Measurements from ENCODE around the gene ICAM3. TPM values are rescaled to one million over a fixed set of nuclear protein-coding genes. Genes with fewer than 3 reads are reported as not detected.

The ICAM3 gene
- total RNA-seq, 1 experiment from 2014 or later = 46.9 TPM

GRCh38 chr19:10289836-10290356 is 49.5 kb downstream of the ICAM3 start, which contains the start of gene ICAM5:
Gene ICAM5, plus strand, starts transcription at chr19:10289952. Its CDS starts 92 bp downstream, at chr19:10290044.
- Histone ChIP-seq H3K27me3 (ENCODE audit: low read length) (peaks cover 19% of the 10 kb centered on the region; the same call in 1 of the 2 replicates), H2AFZ (ENCODE audit: low read length) (peak within 1 kb of the TSS; percentile 80), H3K4me3 (ENCODE audit: low read length) (peak within 1 kb of the TSS; percentile 69), H3K4me2 (ENCODE audit: low read length) (peak within 1 kb of the TSS; percentile 95), H3K4me1 (ENCODE audit: insufficient read depth, low read length) (peaks cover 29% of the 10 kb centered on the region), H4K20me1 (ENCODE audit: low read length) (no peaks in the 10 kb centered on the region), H3K79me2 (ENCODE audit: low read length) (no peaks in the 10 kb centered on the region), H3K9me2 (replicated peaks; ENCODE audit: low read length) (no peaks in the 10 kb centered on the region), H3K36me3 (ENCODE audit: low read depth, low read length) (0 out of 2 replicates have a peak, but pooled peaks cover 3% of the 10 kb centered on the region), H3F3A (ENCODE audit: low read length, unreplicated experiment) (no peaks in the 10 kb centered on the region), H3K27ac (ENCODE audit: low read length) (no peak within 1 kb of the TSS), H3K9ac (ENCODE audit: low read length) (no peak within 1 kb of the TSS), H3K9me3 (ENCODE audit: low read length) (no peaks in the 10 kb centered on the region)
- CTCF ChIA-PET = interaction anchor here (1.0 to 1.2 kb wide), 2 partner anchors 20 to 114 kb away, joined by 5 read pairs; no protein-coding TSS in a partner anchor
- POLR2A ChIA-PET (ENCODE audit: unreplicated experiment) = interaction anchor here (0.6 kb wide), 1 partner anchor 10 kb away, joined by 3 read pairs; no protein-coding TSS in a partner anchor
- ATAC-seq (peak; percentile 8), DNase-seq (peak; percentile 28)
- intact Hi-C loops (cut with micrococcal nuclease) = no loop called here
- BruUV-seq (replicated peaks) = no TSS peak
- TF ChIP-seq EZH2phosphoT487 (IDR thresholded peaks at IDR 0.05; ENCODE audit: borderline replicate concordance, low read length) (no peak), CTCF (conservative IDR thresholded peaks at IDR 0.05; ENCODE audit: low read depth, low read length) (no peak), EZH2 (IDR thresholded peaks at IDR 0.05; ENCODE audit: low read length, unreplicated experiment) (no peak)

GRCh38 chr19:10289167-10289835 is 50.1 kb downstream of the ICAM3 start:
- no TSS peak for BruUV-seq (replicated peaks)
- no peaks in the 10 kb centered on the region for H3F3A ChIP-seq (ENCODE audit: low read length, unreplicated experiment)
- H3K4me3 ChIP-seq (ENCODE audit: low read length) = peak overlapping the region; percentile 69
- TF ChIP-seq EZH2 (IDR thresholded peaks at IDR 0.05; ENCODE audit: low read length, unreplicated experiment) (no peak), CTCF (conservative IDR thresholded peaks at IDR 0.05; ENCODE audit: low read depth, low read length) (no peak), EZH2phosphoT487 (IDR thresholded peaks at IDR 0.05; ENCODE audit: borderline replicate concordance, low read length) (no peak)
- 0 out of 2 replicates have a peak, but pooled peaks cover 3% of the 10 kb centered on the region for H3K36me3 ChIP-seq (ENCODE audit: low read depth, low read length)
- DNase-seq (peak; percentile 45), ATAC-seq (peak; percentile 8)
- H3K4me1 ChIP-seq (ENCODE audit: insufficient read depth, low read length) = peaks cover 29% of the 10 kb centered on the region
- POLR2A ChIA-PET (ENCODE audit: unreplicated experiment) = interaction anchor here (0.6 kb wide), 1 partner anchor 10 kb away, joined by 3 read pairs; no protein-coding TSS in a partner anchor
- no peaks in the 10 kb centered on the region for H3K9me2 ChIP-seq (replicated peaks; ENCODE audit: low read length)
- H3K27me3 ChIP-seq (ENCODE audit: low read length) = peaks cover 19% of the 10 kb centered on the region; the same call in 1 of the 2 replicates
- peak overlapping the region; percentile 95 for H3K4me2 ChIP-seq (ENCODE audit: low read length)
- no peak overlapping the region for H3K27ac ChIP-seq (ENCODE audit: low read length)
- CTCF ChIA-PET = interaction anchor here (1.0 to 1.2 kb wide), 2 partner anchors 20 to 114 kb away, joined by 5 read pairs; no protein-coding TSS in a partner anchor
- no peak overlapping the region for H3K9ac ChIP-seq (ENCODE audit: low read length)
- H2AFZ ChIP-seq (ENCODE audit: low read length) = peak overlapping the region; percentile 80
- no peaks in the 10 kb centered on the region for H3K9me3 ChIP-seq (ENCODE audit: low read length)
- intact Hi-C loops (cut with micrococcal nuclease) = no loop called here
- no peaks in the 10 kb centered on the region for H3K79me2 ChIP-seq (ENCODE audit: low read length)
- no peaks in the 10 kb centered on the region for H4K20me1 ChIP-seq (ENCODE audit: low read length)

Measured in PC-3 (cell line).